ENCODE data around the gene RNF181.

DNA sequence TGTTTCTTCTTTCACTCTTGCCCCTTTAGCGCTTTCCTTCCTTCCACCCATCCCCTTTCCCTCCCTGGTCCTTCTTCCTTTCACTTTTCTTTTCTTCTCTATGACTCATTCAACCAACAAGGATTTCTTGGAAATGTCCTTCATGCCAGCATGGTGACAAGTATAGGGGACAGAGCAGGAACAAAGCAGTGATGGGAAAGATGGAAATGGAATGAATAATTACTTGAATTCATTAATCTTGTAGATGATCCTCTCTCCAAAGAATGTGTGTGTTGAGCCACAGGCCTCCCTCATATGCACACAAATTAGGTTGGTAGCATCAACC is 9.8 kb upstream of the RNF181 start:
- TF ChIP-seq EZH2 (IDR thresholded peaks at IDR 0.05; ENCODE audit: insufficient read depth, poor library complexity, severe bottlenecking) (no peak), EZH2phosphoT487 (IDR thresholded peaks at IDR 0.05; ENCODE audit: insufficient read depth, low read depth) (no peak)

Measured in GM23248 (cell line).